RWPE1 (cell line): Measurements from ENCODE around the gene BAG5.

ENCODE experiments used
- CTCF ChIA-PET: fragments of 350-600 bp; sonication (Branson Sonifier 250); formaldehyde crosslinking; extraction: SDS; loops from one replicate; lab custom pipeline; 2021; lab: Yijun Ruan, JAX
- POLR2A ChIA-PET: fragments of 400-600 bp; formaldehyde crosslinking; extraction: SDS; loops from one replicate; lab custom pipeline; 2020; ENCODE audit warnings: antibody characterized with exemption; ENCODE audit not compliant: low non-redundant PET; lab: Yijun Ruan, JAX
- DNase-seq: peaks from one replicate; pipeline ENCODE4 v3.0.0; 2012; ENCODE audit warnings: low spot score
- H3K27ac ChIP-seq: fragments of 450-650 bp; 2 replicates; pipeline ENCODE4 v1.5.1; 2017
- TF ChIP-seq, protein P1 (sequence below): fragments of 450-650 bp; conservative IDR thresholded peaks from 2 replicates; pipeline ENCODE4 v1.5.1; 2017; ENCODE audit warnings: low read depth, mild to moderate bottlenecking

The BAG5 gene

DNA sequence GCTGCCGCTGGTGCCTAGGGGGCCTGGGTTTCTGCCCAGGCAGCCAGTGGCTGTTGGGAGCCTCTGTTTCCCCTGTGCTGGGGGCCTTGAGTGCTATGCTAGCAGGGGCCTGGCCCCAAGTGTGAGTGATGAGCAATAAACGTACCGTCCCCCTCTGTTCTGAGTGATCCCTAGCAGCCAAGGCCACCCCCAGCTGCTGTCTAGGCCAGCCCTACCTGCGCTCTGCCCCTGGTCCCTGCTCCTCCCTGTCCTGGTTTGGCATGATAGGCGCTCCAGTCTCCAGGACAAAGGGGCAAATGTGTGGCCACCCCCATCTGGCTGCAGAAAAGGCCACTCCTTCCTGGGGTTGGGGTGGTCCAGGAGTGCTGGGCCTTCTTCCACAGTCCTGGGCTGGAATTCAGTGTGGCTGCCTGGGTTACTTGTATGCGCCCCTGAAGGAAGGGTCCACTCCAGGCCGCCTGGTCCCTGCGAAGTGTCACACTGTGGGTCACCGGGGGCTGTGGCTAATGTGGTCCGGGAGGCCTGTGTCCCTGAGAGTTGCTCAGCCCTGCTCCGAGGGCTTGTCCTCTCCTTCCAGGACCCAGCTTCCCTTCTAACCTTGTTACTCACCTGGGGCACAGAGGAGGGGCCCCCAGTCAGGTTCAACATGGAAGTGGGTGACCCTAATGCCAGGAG, 26.4 kb downstream of the BAG5 start:
- POLR2A ChIA-PET, result no interaction called here
- CTCF ChIA-PET, result interaction anchor here (0.6 to 1.2 kb wide), 2 partner anchors 18 to 37 kb away, joined by 5 read pairs; no protein-coding TSS in a partner anchor

GRCh38 chr14:103535081-103535890, 27.2 kb downstream of the BAG5 start:
- POLR2A ChIA-PET, result no interaction called here
- no peak for DNase-seq
- TF ChIP-seq, protein P1, sequence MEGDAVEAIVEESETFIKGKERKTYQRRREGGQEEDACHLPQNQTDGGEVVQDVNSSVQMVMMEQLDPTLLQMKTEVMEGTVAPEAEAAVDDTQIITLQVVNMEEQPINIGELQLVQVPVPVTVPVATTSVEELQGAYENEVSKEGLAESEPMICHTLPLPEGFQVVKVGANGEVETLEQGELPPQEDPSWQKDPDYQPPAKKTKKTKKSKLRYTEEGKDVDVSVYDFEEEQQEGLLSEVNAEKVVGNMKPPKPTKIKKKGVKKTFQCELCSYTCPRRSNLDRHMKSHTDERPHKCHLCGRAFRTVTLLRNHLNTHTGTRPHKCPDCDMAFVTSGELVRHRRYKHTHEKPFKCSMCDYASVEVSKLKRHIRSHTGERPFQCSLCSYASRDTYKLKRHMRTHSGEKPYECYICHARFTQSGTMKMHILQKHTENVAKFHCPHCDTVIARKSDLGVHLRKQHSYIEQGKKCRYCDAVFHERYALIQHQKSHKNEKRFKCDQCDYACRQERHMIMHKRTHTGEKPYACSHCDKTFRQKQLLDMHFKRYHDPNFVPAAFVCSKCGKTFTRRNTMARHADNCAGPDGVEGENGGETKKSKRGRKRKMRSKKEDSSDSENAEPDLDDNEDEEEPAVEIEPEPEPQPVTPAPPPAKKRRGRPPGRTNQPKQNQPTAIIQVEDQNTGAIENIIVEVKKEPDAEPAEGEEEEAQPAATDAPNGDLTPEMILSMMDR, result no peak
- CTCF ChIA-PET, result interaction anchor here (0.9 kb wide), 1 partner anchor 15 kb away, joined by 3 read pairs; no protein-coding TSS in a partner anchor
- peak overlapping the region; percentile 100 for H3K27ac ChIP-seq

More for the DNA sequence above, 26.4 kb downstream of the BAG5 start:
- TF ChIP-seq, protein P1, result no peak
- no peak for DNase-seq
- H3K27ac ChIP-seq, result peak overlapping the region; percentile 100

GRCh38 chr14:103534576-103535061, 27.8 kb downstream of the BAG5 start:
- ChIA-PET CTCF (interaction anchor here (0.9 kb wide), 1 partner anchor 14 kb away, joined by 3 read pairs; no protein-coding TSS in a partner anchor), POLR2A (no interaction called here)
- TF ChIP-seq, protein P1, result no peak
- H3K27ac ChIP-seq, result peak overlapping the region; percentile 100
- DNase-seq, result no peak

GRCh38 chr14:103533999-103534575, 28.4 kb downstream of the BAG5 start:
- POLR2A ChIA-PET, result no interaction called here
- TF ChIP-seq, protein P1, result no peak
- CTCF ChIA-PET, result interaction anchor here (0.6 to 0.9 kb wide), 2 partner anchors 14 to 267 kb away, joined by 3 read pairs; no protein-coding TSS in a partner anchor
- H3K27ac ChIP-seq, result peak overlapping the region; percentile 100
- no peak for DNase-seq

DNA sequence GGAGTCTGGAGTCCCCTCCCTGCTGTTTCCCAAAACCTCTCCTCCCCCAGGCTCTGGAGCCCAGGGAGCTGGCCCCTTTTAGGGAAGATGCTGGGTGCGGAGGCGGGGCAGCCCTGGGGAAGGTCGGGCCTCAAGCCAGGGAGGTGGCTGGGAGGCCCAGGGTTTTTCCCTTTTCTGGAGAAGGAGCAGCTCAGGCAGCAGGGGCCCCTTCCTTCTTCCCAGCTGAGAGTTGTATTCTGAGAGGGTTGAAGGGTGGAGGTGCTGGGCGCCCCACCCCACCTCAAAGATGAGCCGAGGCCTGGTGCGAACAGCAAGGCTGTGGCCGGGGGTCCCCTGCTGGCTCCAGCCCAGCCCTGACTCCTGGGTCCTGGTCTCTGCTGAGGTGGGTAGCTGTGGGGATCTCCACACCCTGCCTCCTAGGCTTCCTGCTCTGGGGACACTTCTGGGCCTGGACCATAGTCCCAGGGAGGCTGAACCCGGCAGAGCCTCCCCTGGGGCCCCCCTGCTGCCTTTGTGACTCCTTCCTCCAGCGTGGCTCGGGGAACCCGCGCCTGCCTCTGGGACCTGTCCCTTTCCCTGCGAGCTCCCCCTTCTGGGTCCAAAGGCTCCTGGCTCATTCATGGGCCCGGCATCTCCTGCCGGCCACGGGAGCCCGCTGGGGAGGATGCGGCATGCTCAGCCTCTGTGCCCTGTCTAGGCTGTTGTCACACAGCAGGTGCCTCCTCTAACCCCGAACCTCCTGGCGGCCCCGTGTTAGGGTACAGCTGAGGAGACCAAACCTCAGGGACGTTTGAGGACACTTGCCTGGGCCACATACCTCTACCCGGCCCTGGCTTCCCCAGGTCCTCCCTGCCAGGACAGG, 29.1 kb downstream of the BAG5 start:
- TF ChIP-seq, protein P1, result no peak
- H3K27ac ChIP-seq, result peak overlapping the region; percentile 100
- ChIA-PET CTCF (interaction anchor here (0.6 kb wide), 1 partner anchor 268 kb away, joined by 3 read pairs; no protein-coding TSS in a partner anchor), POLR2A (no interaction called here)
- DNase-seq, result no peak
